Endodermal cell (in vitro differentiated cells): ENCODE results near the gene RUNX2. TPM values are rescaled to one million over a fixed set of nuclear protein-coding genes. Genes with fewer than 3 reads are reported as not detected.

Experiments
- DNase-seq: peaks from one replicate; pipeline ENCODE4 v3.0.0-alpha.2; 2017
- H3K27ac ChIP-seq: 2 replicates; pipeline ENCODE4 v1.5.1; 2013; ENCODE audit warnings: mild to moderate bottlenecking, low read depth, low read length, moderate library complexity
- H3K27me3 ChIP-seq: 2 replicates; pipeline ENCODE4 v1.6.1; 2013; ENCODE audit warnings: mild to moderate bottlenecking, low read length, moderate library complexity; ENCODE audit not compliant: insufficient read depth, control insufficient read depth, poor library complexity, severe bottlenecking
- H3K36me3 ChIP-seq: 2 replicates; pipeline ENCODE4 v1.7.0; 2013; ENCODE audit warnings: mild to moderate bottlenecking, low read length, moderate library complexity; ENCODE audit not compliant: control insufficient read depth, insufficient read depth
- H3K4me1 ChIP-seq: one replicate; pipeline ENCODE4 v1.7.0; 2013; ENCODE audit warnings: low read length; ENCODE audit not compliant: control insufficient read depth, insufficient read depth
- H3K4me3 ChIP-seq: 2 replicates; pipeline ENCODE4 v1.5.1; 2013; ENCODE audit warnings: mild to moderate bottlenecking, low read length, moderate library complexity
- H3K9ac ChIP-seq: 2 replicates; pipeline ENCODE4 v1.6.1; 2013; ENCODE audit warnings: mild to moderate bottlenecking, low read length, moderate library complexity; ENCODE audit not compliant: poor library complexity, severe bottlenecking; ENCODE audit errors: extremely low read depth
- H3K9me3 ChIP-seq: 2 replicates; pipeline ENCODE4 v1.6.1; 2013; ENCODE audit warnings: mild to moderate bottlenecking, low read length, moderate library complexity; ENCODE audit not compliant: control insufficient read depth
- H3K27ac Mint-ChIP-seq: 2 replicates; pipeline ENCODE4 v1.8.0; 2020; ENCODE audit warnings: mixed read lengths
- H3K27me3 Mint-ChIP-seq: 2 replicates; pipeline ENCODE4 v1.8.0; 2021; ENCODE audit warnings: mild to moderate bottlenecking, mixed read lengths; ENCODE audit not compliant: insufficient read depth
- H3K36me3 Mint-ChIP-seq: 2 replicates; pipeline ENCODE4 v1.8.0; 2020; ENCODE audit warnings: low read depth, mixed read lengths
- H3K4me1 Mint-ChIP-seq: 2 replicates; pipeline ENCODE4 v1.8.0; 2020; ENCODE audit warnings: mixed read lengths
- H3K4me3 Mint-ChIP-seq: 2 replicates; pipeline ENCODE4 v1.8.0; 2020; ENCODE audit warnings: mild to moderate bottlenecking, moderate library complexity, mixed read lengths
- H3K9me3 Mint-ChIP-seq: 2 replicates; pipeline ENCODE4 v1.8.0; 2020; ENCODE audit warnings: mild to moderate bottlenecking, mixed read lengths
- WGBS, 2 experiments: methylation state at CpG; one replicate each; pipeline versions ENCODE4 v1.1.5 to v1.1.7; 2013; ENCODE audit warnings: missing lambda C conversion rate in 2 of 2, mixed read lengths in 1 of 2; ENCODE audit not compliant: insufficient coverage in 1 of 2, insufficient read length in 1 of 2; 5-methylcytosine and 5-hydroxymethylcytosine counted together
- total RNA-seq, 2 donors: library from RNA; stranded (reverse); fragmentation: NEBNext Ultra II Directional in 1 of 2; extraction: Animal tissue kit (Norgen Biotek cat#: 25700) in 1 of 2; gene quantifications; 2 replicates in 1 of 2; 3 replicates in 1 of 2; pipeline ENCODE4 v1.2.1, GENCODE V29; 2021
- TF ChIP-seq, protein P1 (sequence below): fragments of 200-600 bp; sonication (generic); conservative IDR thresholded peaks from 2 replicates; pipeline ENCODE4 v1.5.0; 2021; ENCODE audit warnings: antibody characterized with exemption, mild to moderate bottlenecking

RUNX2 gene
- total RNA-seq, 2 donors from 2014 or later: 0.18 to 0.26 TPM

DNA sequence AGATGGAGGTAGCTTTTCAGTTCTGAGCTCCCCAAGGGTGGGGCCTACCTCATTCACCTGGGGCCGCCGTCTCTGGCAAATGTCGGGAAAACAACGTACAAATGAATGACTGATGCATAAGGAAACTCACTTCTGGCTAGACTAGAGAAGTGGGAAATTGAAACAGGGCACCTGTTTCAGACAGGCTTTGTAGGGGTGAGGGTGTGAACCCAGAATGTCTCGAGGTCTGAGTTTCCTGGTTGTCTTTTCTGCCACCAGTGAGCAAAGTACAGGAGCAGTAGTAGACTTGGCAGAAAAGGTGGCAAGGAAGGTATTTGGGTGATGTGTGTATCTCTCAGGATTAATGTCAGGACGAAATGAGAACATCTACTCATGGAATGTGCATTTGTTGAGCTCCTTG is 379.0 kb downstream of the RUNX2 start:
- H3K9me3 Mint-ChIP-seq: no peaks in the 10 kb centered on the region
- H3K36me3 ChIP-seq: no peaks in the 10 kb centered on the region
- H3K9ac ChIP-seq: no peak overlapping the region
- H3K4me1 ChIP-seq: no peaks in the 10 kb centered on the region
- H3K36me3 Mint-ChIP-seq: no peaks in the 10 kb centered on the region
- H3K27me3 ChIP-seq: no peaks in the 10 kb centered on the region
- 87 to 100% methylated on average over 5 to 6 of the region's 6 CpGs for WGBS, 2 experiments
- H3K4me3 Mint-ChIP-seq: no peak overlapping the region
- no peaks in the 10 kb centered on the region for H3K4me1 Mint-ChIP-seq
- TF ChIP-seq, protein P1, sequence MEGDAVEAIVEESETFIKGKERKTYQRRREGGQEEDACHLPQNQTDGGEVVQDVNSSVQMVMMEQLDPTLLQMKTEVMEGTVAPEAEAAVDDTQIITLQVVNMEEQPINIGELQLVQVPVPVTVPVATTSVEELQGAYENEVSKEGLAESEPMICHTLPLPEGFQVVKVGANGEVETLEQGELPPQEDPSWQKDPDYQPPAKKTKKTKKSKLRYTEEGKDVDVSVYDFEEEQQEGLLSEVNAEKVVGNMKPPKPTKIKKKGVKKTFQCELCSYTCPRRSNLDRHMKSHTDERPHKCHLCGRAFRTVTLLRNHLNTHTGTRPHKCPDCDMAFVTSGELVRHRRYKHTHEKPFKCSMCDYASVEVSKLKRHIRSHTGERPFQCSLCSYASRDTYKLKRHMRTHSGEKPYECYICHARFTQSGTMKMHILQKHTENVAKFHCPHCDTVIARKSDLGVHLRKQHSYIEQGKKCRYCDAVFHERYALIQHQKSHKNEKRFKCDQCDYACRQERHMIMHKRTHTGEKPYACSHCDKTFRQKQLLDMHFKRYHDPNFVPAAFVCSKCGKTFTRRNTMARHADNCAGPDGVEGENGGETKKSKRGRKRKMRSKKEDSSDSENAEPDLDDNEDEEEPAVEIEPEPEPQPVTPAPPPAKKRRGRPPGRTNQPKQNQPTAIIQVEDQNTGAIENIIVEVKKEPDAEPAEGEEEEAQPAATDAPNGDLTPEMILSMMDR: no peak
- H3K4me3 ChIP-seq: no peak overlapping the region
- H3K27ac ChIP-seq: no peak overlapping the region
- no peak overlapping the region for H3K27ac Mint-ChIP-seq
- no peaks in the 10 kb centered on the region for H3K27me3 Mint-ChIP-seq
- H3K9me3 ChIP-seq: no peaks in the 10 kb centered on the region
- DNase-seq: no peak

DNA sequence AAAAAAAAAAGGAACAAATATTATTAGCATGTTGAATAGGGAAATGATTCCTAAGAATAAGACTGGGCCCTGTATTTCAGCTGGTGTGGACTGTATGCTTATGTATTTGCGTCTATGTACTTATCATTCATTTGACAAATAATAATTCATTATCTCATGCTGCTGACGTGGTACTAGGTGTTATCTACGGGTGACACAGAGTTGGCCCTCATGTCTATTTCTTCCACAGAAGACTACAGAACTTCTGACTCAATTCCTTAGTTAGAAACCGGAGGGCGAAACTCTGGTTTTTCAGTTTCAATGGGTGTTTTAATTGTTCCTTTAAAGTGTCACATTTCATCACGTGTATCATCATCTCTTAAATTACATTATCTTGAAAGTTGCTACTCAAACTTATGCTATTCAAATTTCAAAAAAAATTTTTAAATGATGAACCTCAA is 381.7 kb downstream of the RUNX2 start:
- Mint-ChIP-seq H3K36me3 (no peaks in the 10 kb centered on the region), H3K4me1 (peaks cover under 1% of the 10 kb centered on the region), H3K4me3 (no peak overlapping the region), H3K27me3 (peaks cover 12% of the 10 kb centered on the region), H3K27ac (no peak overlapping the region), H3K9me3 (no peaks in the 10 kb centered on the region)
- no peaks in the 10 kb centered on the region for H3K27me3 ChIP-seq
- DNase-seq: no peak
- no peak overlapping the region for H3K27ac ChIP-seq
- no peaks in the 10 kb centered on the region for H3K4me1 ChIP-seq
- H3K9ac ChIP-seq: no peak overlapping the region
- 95 to 97% methylated on average over 5 to 6 of the region's 6 CpGs for WGBS, 2 experiments
- no peak overlapping the region for H3K4me3 ChIP-seq
- TF ChIP-seq, protein P1: no peak
- H3K9me3 ChIP-seq: no peaks in the 10 kb centered on the region
- H3K36me3 ChIP-seq: no peaks in the 10 kb centered on the region

DNA sequence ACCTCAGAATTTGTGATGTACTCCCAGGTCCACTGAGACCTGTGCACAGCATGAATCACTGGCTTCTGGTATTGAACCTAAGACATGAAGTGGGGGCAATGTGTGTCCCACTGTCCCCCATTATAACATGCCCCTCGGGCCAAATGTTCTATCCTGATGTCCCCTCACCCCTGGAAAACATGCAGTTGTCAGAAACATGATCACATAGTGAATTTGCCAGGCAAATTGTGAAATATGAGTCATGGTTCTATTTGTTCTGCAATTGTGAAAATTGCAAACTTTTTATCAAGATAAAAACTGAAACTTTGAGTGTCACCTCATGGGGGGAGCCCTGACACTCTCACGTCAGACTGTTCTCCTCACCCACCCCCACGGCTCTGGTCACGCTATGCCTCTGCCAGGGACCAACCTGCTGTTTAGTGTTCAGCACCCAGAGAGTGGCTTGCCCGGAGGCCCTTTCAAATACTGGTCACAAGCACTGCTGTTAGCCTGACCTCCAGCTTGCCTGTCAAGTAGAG is 382.2 kb downstream of the RUNX2 start:
- no peaks in the 10 kb centered on the region for H3K9me3 Mint-ChIP-seq
- H3K4me1 Mint-ChIP-seq: peaks cover 2% of the 10 kb centered on the region
- H3K4me1 ChIP-seq: no peaks in the 10 kb centered on the region
- no peak overlapping the region for H3K4me3 Mint-ChIP-seq
- no peaks in the 10 kb centered on the region for H3K9me3 ChIP-seq
- TF ChIP-seq, protein P1: no peak
- 91 to 94% methylated on average over 3 to 5 of the region's 5 CpGs for WGBS, 2 experiments
- H3K27ac ChIP-seq: no peak overlapping the region
- H3K36me3 Mint-ChIP-seq: no peaks in the 10 kb centered on the region
- no peak overlapping the region for H3K4me3 ChIP-seq
- peaks cover 12% of the 10 kb centered on the region for H3K27me3 Mint-ChIP-seq
- no peaks in the 10 kb centered on the region for H3K27me3 ChIP-seq
- no peaks in the 10 kb centered on the region for H3K36me3 ChIP-seq
- no peak for DNase-seq
- no peak overlapping the region for H3K9ac ChIP-seq
- H3K27ac Mint-ChIP-seq: no peak overlapping the region
